ENCODE data around the gene PIGH.
A peak's percentile ranks its signal among the peaks of the same experiment; 100 is the strongest.

PIGH gene

GRCh38 chr14:67586369-67586768 lies 13.7 kb downstream of the PIGH start:
- H3K4me3 ChIP-seq (replicated peaks; ENCODE audit: low read depth, low read length) = no peak overlapping the region
- DNase-seq (ENCODE audit: extremely low read depth, insufficient read length) = no peak
- no peak for TF ChIP-seq CTCF (IDR thresholded peaks at IDR 0.05; ENCODE audit: insufficient read depth, low read length, poor library complexity, severe bottlenecking)
- no peaks in the 10 kb centered on the region for H3K27me3 ChIP-seq (replicated peaks; ENCODE audit: control insufficient read depth, insufficient read depth, low read length)
- peaks cover 4% of the 10 kb centered on the region for H3K36me3 ChIP-seq (ENCODE audit: control insufficient read depth, insufficient read depth, low read length)

GRCh38 chr14:67584978-67585377 lies 15.1 kb downstream of the PIGH start:
- H3K36me3 ChIP-seq (ENCODE audit: control insufficient read depth, insufficient read depth, low read length) = peaks cover 4% of the 10 kb centered on the region
- no peak for TF ChIP-seq CTCF (IDR thresholded peaks at IDR 0.05; ENCODE audit: insufficient read depth, low read length, poor library complexity, severe bottlenecking)
- no peaks in the 10 kb centered on the region for H3K27me3 ChIP-seq (replicated peaks; ENCODE audit: control insufficient read depth, insufficient read depth, low read length)

GRCh38 chr14:67583711-67584644 lies 16.1 kb downstream of the PIGH start:
- no peaks in the 10 kb centered on the region for H3K27me3 ChIP-seq (replicated peaks; ENCODE audit: control insufficient read depth, insufficient read depth, low read length)
- peak; percentile 72 for TF ChIP-seq CTCF (IDR thresholded peaks at IDR 0.05; ENCODE audit: insufficient read depth, low read length, poor library complexity, severe bottlenecking)
- H3K36me3 ChIP-seq (ENCODE audit: control insufficient read depth, insufficient read depth, low read length) = peaks cover 2% of the 10 kb centered on the region
- no peak overlapping the region for H3K4me3 ChIP-seq (replicated peaks; ENCODE audit: low read depth, low read length)
- no peak for DNase-seq (ENCODE audit: extremely low read depth, insufficient read length)

More at GRCh38 chr14:67584978-67585377, 15.1 kb downstream of the PIGH start:
- H3K4me3 ChIP-seq (replicated peaks; ENCODE audit: low read depth, low read length) = no peak overlapping the region
- no peak for DNase-seq (ENCODE audit: extremely low read depth, insufficient read length)

DNA sequence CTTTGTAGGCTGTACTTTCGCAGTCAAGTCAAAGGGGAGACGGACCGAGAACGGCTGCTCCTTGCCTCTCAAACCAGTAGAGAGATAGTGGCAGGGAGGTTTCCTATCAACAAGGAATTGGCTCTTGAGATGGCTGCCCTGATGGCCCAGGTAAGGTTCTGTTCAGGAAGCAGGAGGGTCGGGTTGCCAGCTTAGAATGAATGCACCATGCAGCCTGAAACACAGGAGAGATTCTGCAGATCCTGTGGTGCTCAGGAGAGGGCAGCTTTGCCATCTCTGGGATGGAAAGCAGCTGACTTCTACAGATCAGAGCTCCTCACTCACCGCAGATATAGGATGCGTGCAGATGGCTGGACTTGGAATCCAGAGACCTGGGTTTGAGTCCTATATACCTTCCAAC lies 18.0 kb downstream of the PIGH start:
- H3K36me3 ChIP-seq (ENCODE audit: control insufficient read depth, insufficient read depth, low read length) = no peaks in the 10 kb centered on the region
- no peaks in the 10 kb centered on the region for H3K27me3 ChIP-seq (replicated peaks; ENCODE audit: control insufficient read depth, insufficient read depth, low read length)
- DNase-seq (ENCODE audit: extremely low read depth, insufficient read length) = no peak
- TF ChIP-seq CTCF (IDR thresholded peaks at IDR 0.05; ENCODE audit: insufficient read depth, low read length, poor library complexity, severe bottlenecking) = no peak
- no peak overlapping the region for H3K4me3 ChIP-seq (replicated peaks; ENCODE audit: low read depth, low read length)

GRCh38 chr14:67581643-67582042 lies 18.4 kb downstream of the PIGH start:
- Histone ChIP-seq H3K4me3 (replicated peaks; ENCODE audit: low read depth, low read length) (no peak overlapping the region), H3K27me3 (replicated peaks; ENCODE audit: control insufficient read depth, insufficient read depth, low read length) (no peaks in the 10 kb centered on the region), H3K36me3 (ENCODE audit: control insufficient read depth, insufficient read depth, low read length) (no peaks in the 10 kb centered on the region)
- DNase-seq (ENCODE audit: extremely low read depth, insufficient read length) = no peak
- TF ChIP-seq CTCF (IDR thresholded peaks at IDR 0.05; ENCODE audit: insufficient read depth, low read length, poor library complexity, severe bottlenecking) = no peak
